Endothelial cell of umbilical vein (primary cell): ENCODE measurements around the gene SIAE.

Experiments used
- EZH2 ChIP-seq: IDR thresholded peaks from 2 replicates; pipeline ENCODE4 v1.6.1; 2012; ENCODE audit warnings: borderline replicate concordance, low read depth, mild to moderate bottlenecking, moderate library complexity, low read length, inconsistent platforms; ENCODE audit not compliant: severe bottlenecking
- JUN ChIP-seq: IDR thresholded peaks from 2 replicates; pipeline ENCODE4 v1.6.1; 2011; ENCODE audit warnings: borderline replicate concordance, low read depth; ENCODE audit not compliant: insufficient read length, insufficient read depth
- MAX ChIP-seq: IDR thresholded peaks from 2 replicates; pipeline ENCODE4 v1.6.1; 2011; ENCODE audit not compliant: insufficient read depth, insufficient read length
- POLR2A ChIP-seq: IDR thresholded peaks from 2 replicates; pipeline ENCODE4 v1.6.1; 2012; ENCODE audit warnings: low read depth, mild to moderate bottlenecking, control low read depth, low read length
- TF ChIP-seq, protein P1 (sequence below), 2 donors: IDR thresholded peaks; 1 replicate in 1 of 2; 2 replicates in 1 of 2; pipeline ENCODE4 v1.5.1; 2011; ENCODE audit warnings: low read length in 2 of 2, mild to moderate bottlenecking in 2 of 2, moderate library complexity in 2 of 2, control low read depth in 1 of 2, inconsistent platforms in 1 of 2, low read depth in 1 of 2; ENCODE audit not compliant: insufficient read depth in 1 of 2; ENCODE audit errors: extremely low read depth in 1 of 2

GRCh38 chr11:124667601-124668000, 5.9 kb downstream of the SIAE start:
- TF ChIP-seq POLR2A (no peak), MAX (no peak), JUN (no peak), EZH2 (no peak)
- TF ChIP-seq, protein P1, sequence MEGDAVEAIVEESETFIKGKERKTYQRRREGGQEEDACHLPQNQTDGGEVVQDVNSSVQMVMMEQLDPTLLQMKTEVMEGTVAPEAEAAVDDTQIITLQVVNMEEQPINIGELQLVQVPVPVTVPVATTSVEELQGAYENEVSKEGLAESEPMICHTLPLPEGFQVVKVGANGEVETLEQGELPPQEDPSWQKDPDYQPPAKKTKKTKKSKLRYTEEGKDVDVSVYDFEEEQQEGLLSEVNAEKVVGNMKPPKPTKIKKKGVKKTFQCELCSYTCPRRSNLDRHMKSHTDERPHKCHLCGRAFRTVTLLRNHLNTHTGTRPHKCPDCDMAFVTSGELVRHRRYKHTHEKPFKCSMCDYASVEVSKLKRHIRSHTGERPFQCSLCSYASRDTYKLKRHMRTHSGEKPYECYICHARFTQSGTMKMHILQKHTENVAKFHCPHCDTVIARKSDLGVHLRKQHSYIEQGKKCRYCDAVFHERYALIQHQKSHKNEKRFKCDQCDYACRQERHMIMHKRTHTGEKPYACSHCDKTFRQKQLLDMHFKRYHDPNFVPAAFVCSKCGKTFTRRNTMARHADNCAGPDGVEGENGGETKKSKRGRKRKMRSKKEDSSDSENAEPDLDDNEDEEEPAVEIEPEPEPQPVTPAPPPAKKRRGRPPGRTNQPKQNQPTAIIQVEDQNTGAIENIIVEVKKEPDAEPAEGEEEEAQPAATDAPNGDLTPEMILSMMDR (IDR thresholded peaks at IDR 0.05; ENCODE audit: extremely low read depth in 1 of 2, insufficient read depth in 1 of 2, low read depth in 1 of 2, low read length in 2 of 2), result no peak
